ENCODE data around the gene PCDHGA12. TPM values are rescaled to one million over a fixed set of nuclear protein-coding genes. Genes with fewer than 3 reads are reported as not detected.
A peak's percentile ranks its signal among the peaks of the same experiment; 100 is the strongest.
"Not testable (repeated sequence)": the region's sequence is repeated elsewhere in the genome, so short reads cannot be mapped to it uniquely, and the experiment has no call there.

Gene PCDHGA12
- total and polyA plus RNA-seq, 10 of the 15 experiments (the other 5 are each of a cell fraction or from before 2014, with no cell fraction given), result 0.04 to 0.79 (median 0.36) TPM; not detected in 2

GRCh38 chr5:141414548-141415274 lies 15.6 kb upstream of the PCDHGA12 start:
- H4K20me1 ChIP-seq (ENCODE audit: control insufficient read depth, insufficient read depth); H3K4me2 ChIP-seq (ENCODE audit: control insufficient read depth, insufficient read depth); FAIRE-seq; H3K79me2 ChIP-seq (ENCODE audit: control insufficient read depth, insufficient read depth, low read length); H3K27ac ChIP-seq (ENCODE audit: control insufficient read depth, insufficient read depth); H3K9ac ChIP-seq (ENCODE audit: control insufficient read depth, insufficient read depth, low read length); ATAC-seq; H3K36me3 ChIP-seq (ENCODE audit: control insufficient read depth in 2 of 2, insufficient read depth in 2 of 2, low read length in 1 of 2); DNase-seq (ENCODE audit: low read depth, low spot score); intact Hi-C loops (cut with micrococcal nuclease; ENCODE audit: unreplicated experiment); POLR2A ChIA-PET; H3K27me3 ChIP-seq (replicated peaks in 1 of 2; ENCODE audit: control insufficient read depth in 2 of 2, insufficient read depth in 2 of 2, low read length in 1 of 2); H3K4me3 ChIP-seq; H2AFZ ChIP-seq (ENCODE audit: control insufficient read depth, low read depth, low read length); BruUV-seq (replicated peaks); H3K4me1 ChIP-seq (ENCODE audit: control insufficient read depth, insufficient read depth, low read length): not testable (repeated sequence)
- in situ Hi-C loops (cut with MboI), result loop anchor here (5.0 kb wide), 1 partner anchor 148 kb away; no protein-coding TSS in a partner anchor
- H3K9me3 ChIP-seq (replicated peaks; ENCODE audit: control insufficient read depth, insufficient read depth, low read length), result peaks cover 12% of the 10 kb centered on the region; the same call in 2 of the 3 replicates
- peak; percentile 24; the same call in 1 of the 2 replicates for TF ChIP-seq REST (IDR thresholded peaks at IDR 0.05; ENCODE audit: low read depth, low read length)
- CTCF ChIA-PET, result interaction anchor here (0.7 to 10.9 kb wide), 13 partner anchors 15 to 208 kb away, joined by 3 to 245 read pairs (median 23); partner anchors contain the start of genes PCDHB14, PCDHGA12, PCDHGB3 and PCDHGC3
- SMC1A ChIA-PET (ENCODE audit: uncharacterized antibody, unreplicated experiment), result interaction anchor here (2.7 to 7.4 kb wide), 3 partner anchors 109 to 149 kb away, joined by 16 to 67 read pairs (median 35); no protein-coding TSS in a partner anchor
- 83% methylated on average over 20 of the region's 46 CpGs for WGBS (ENCODE audit: insufficient coverage, insufficient replicate concordance, low lambda C conversion rate, missing lambda C conversion rate)
- RAD21 ChIA-PET (ENCODE audit: unreplicated experiment), result interaction anchor here (2.3 to 3.3 kb wide), 5 partner anchors 61 to 153 kb away, joined by 6 to 42 read pairs (median 12); partner anchors contain the start of gene PCDHGC3

All from GM12878 (cell line).